Activated CD8-positive, alpha-beta memory T cell treated with anti-CD3 and anti-CD28 coated beads, Interleukin-2, amount 10 ng/mL, durations not matched to agents 7 days and 5 days (primary cell): ENCODE data around the gene ACRV1. TPM values are rescaled to one million over a fixed set of nuclear protein-coding genes. Genes with fewer than 3 reads are reported as not detected.
"Not testable (repeated sequence)": the region's sequence is repeated elsewhere in the genome, so short reads cannot be mapped to it uniquely, and the experiment has no call there.

Source experiments
- ATAC-seq: fragments of 150-1000 bp; cut with Tn5 transposase; one replicate; pipeline ENCODE4 v1.10.0; 2021; ENCODE audit warnings: moderate library complexity
- CTCF ChIA-PET: fragments of 350-600 bp; sonication (Branson Sonifier 250); formaldehyde crosslinking; loops from one replicate; lab custom pipeline; 2021; ENCODE audit warnings: antibody characterized with exemption; lab: Charles Lee
- DNase-seq: peaks from one replicate; pipeline ENCODE4 v3.0.0-alpha.2; 2020
- H3K27ac Mint-ChIP-seq: one replicate; pipeline ENCODE4 v1.8.0; 2021; ENCODE audit warnings: mild to moderate bottlenecking, mixed read lengths
- H3K27me3 Mint-ChIP-seq: one replicate; pipeline ENCODE4 v1.8.0; 2021; ENCODE audit warnings: mixed read lengths
- H3K36me3 Mint-ChIP-seq: one replicate; pipeline ENCODE4 v1.8.0; 2021; ENCODE audit warnings: mild to moderate bottlenecking, mixed read lengths
- H3K4me1 Mint-ChIP-seq: one replicate; pipeline ENCODE4 v1.8.0; 2021; ENCODE audit warnings: mixed read lengths
- H3K4me3 Mint-ChIP-seq: one replicate; pipeline ENCODE4 v1.8.0; 2021; ENCODE audit warnings: mild to moderate bottlenecking, moderate library complexity, mixed read lengths
- H3K9me3 Mint-ChIP-seq: one replicate; pipeline ENCODE4 v1.8.0; 2022; ENCODE audit warnings: low read depth, mixed read lengths
- total RNA-seq, 2 experiments: library from RNA; stranded (reverse); gene quantifications; one replicate each; pipeline ENCODE4 v1.2.3, GENCODE V29; 2021

ACRV1 gene
- not detected for total RNA-seq

GRCh38 chr11:125680747-125681146 lies at the start of gene ACRV1:
ACRV1 (minus strand) TSS chr11:125680847; CDS start chr11:125680780, 67 bp downstream.
- Mint-ChIP-seq H3K27me3 (no peaks in the 10 kb centered on the region), H3K27ac (no peak within 1 kb of the TSS), H3K9me3 (no peaks in the 10 kb centered on the region), H3K36me3 (peaks cover 40% of the 10 kb centered on the region), H3K4me1 (no peaks in the 10 kb centered on the region), H3K4me3 (no peak within 1 kb of the TSS)
- no peak for DNase-seq
- CTCF ChIA-PET: interaction anchor here (1.5 kb wide), 1 partner anchor 9 kb away, joined by 3 read pairs; no protein-coding TSS in a partner anchor
- ATAC-seq: no peak

- Mint-ChIP-seq H3K4me1 (no peaks in the 10 kb centered on the region), H3K9me3 (no peaks in the 10 kb centered on the region), H3K4me3 (no peak overlapping the region), H3K27me3 (peaks cover 22% of the 10 kb centered on the region), H3K36me3 (no peaks in the 10 kb centered on the region), H3K27ac (no peak overlapping the region)
- DNase-seq: no peak
- no peak for ATAC-seq
- CTCF ChIA-PET: no interaction called here
Measured at GRCh38 chr11:125728969-125729368, 48.3 kb upstream of the ACRV1 start.

- H3K4me3 Mint-ChIP-seq: no peak overlapping the region
- no peaks in the 10 kb centered on the region for H3K36me3 Mint-ChIP-seq
- CTCF ChIA-PET: no interaction called here
- H3K4me1 Mint-ChIP-seq: no peaks in the 10 kb centered on the region
- H3K27me3 Mint-ChIP-seq: peaks cover 19% of the 10 kb centered on the region
- DNase-seq: no peak
- H3K27ac Mint-ChIP-seq: no peak overlapping the region
- no peaks in the 10 kb centered on the region for H3K9me3 Mint-ChIP-seq
- ATAC-seq: no peak
Measured at GRCh38 chr11:125724125-125724524, 43.5 kb upstream of the ACRV1 start.

DNA sequence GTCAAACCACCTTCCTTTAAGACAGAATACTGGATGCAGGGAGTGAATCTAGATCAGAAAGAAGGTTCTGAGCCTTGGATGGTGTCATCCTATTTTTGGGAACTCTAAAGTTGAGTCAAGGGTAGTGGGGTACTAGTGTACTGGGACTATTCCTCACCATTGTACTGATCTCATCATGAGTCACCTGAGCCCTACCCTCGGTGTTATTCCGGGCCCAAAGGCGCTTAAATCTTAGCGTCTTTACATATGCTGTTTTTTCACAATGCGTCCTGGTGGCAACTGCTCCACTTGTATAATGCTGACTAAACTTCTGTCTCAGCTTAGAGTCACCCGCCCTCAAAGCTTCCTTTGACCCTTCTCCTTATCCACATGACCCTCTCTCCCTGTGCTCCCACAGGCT lies 40.1 kb upstream of the ACRV1 start:
- no peaks in the 10 kb centered on the region for H3K9me3 Mint-ChIP-seq
- H3K27ac Mint-ChIP-seq: no peak overlapping the region
- DNase-seq (no peak), ATAC-seq (no peak)
- no peaks in the 10 kb centered on the region for H3K4me1 Mint-ChIP-seq
- no peak overlapping the region for H3K4me3 Mint-ChIP-seq
- no peaks in the 10 kb centered on the region for H3K36me3 Mint-ChIP-seq
- CTCF ChIA-PET: no interaction called here
- H3K27me3 Mint-ChIP-seq: peaks cover 11% of the 10 kb centered on the region

GRCh38 chr11:125704686-125705085 lies 24.0 kb upstream of the ACRV1 start:
- H3K27me3 Mint-ChIP-seq: peaks cover 34% of the 10 kb centered on the region
- ATAC-seq, CTCF ChIA-PET, H3K4me3 Mint-ChIP-seq, DNase-seq, H3K4me1 Mint-ChIP-seq, H3K36me3 Mint-ChIP-seq, H3K9me3 Mint-ChIP-seq, H3K27ac Mint-ChIP-seq: not testable (repeated sequence)

DNA sequence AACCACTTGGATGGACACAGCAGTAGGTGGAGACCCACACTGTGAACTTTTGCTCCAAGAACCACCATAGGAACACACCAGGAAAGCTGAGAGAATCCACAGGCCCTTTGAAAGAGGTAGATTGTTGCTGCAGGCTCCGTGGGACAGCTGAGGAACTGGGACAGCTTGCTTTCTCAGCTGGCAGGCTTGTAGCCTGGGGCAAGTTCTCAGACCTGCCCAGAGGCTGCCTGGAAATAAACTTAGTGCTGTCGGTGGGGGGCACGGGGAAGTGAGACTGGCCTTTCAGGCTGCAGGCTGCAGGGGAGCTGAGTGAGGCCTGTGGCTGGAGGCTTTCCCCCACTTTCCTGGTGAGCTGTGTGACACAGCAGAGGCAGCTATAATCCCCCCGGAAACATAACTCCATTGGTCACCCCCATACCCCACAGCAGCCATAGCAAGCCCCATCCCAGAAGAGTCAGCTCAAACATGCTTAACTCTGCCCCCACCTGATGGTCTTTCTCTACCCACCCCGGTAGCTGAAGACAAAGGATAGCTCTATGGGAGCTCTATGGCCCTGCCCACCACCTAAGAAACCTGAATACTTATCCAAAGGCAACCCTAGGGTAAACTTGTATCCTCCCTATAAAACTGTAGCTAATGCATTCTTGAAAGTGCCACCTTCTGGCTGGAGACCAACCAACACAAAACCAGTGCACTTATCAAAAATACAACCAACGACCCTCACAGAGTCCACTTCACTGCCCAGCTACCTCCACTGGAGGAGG lies 21.4 kb upstream of the ACRV1 start:
- Mint-ChIP-seq H3K9me3 (no peaks in the 10 kb centered on the region), H3K27ac (no peak overlapping the region), H3K4me3 (no peak overlapping the region), H3K36me3 (no peaks in the 10 kb centered on the region), H3K4me1 (no peaks in the 10 kb centered on the region), H3K27me3 (peaks cover 16% of the 10 kb centered on the region)
- ATAC-seq: no peak
- no peak for DNase-seq
- CTCF ChIA-PET: interaction anchor here (1.3 kb wide), 1 partner anchor 31 kb away, joined by 3 read pairs; no protein-coding TSS in a partner anchor

DNA sequence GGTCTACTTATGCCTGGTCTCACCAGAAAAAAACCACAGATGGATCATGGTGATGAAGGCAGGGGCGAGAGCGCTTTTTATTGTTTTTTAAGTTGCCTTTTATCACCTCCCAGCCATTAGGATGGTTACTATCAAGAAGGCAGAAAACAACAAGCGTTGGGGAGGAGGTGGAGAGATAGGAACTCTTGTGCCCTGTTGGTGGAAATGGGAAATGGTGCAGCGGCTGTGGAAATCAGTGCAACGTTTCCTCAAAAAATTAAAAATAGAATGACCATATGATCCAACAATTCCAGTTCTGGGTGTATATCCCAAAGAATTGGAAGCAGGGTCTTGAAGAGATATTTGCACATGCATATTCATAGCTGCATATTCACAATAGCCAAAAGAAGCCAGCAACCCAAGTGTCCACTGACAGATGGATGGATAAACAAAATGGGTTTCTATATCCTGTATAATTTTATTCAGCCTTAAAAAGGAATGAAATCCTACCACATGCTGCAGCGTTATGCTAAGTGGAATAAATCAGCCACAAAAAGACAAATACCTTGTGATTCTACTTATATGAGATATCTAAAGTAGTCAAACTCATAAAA lies 20.5 kb upstream of the ACRV1 start:
- CTCF ChIA-PET: no interaction called here
- Mint-ChIP-seq H3K4me1 (no peaks in the 10 kb centered on the region), H3K9me3 (no peaks in the 10 kb centered on the region), H3K4me3 (no peak overlapping the region), H3K27me3 (peaks cover 11% of the 10 kb centered on the region), H3K36me3 (no peaks in the 10 kb centered on the region), H3K27ac (no peak overlapping the region)
- ATAC-seq: no peak
- no peak for DNase-seq

DNA sequence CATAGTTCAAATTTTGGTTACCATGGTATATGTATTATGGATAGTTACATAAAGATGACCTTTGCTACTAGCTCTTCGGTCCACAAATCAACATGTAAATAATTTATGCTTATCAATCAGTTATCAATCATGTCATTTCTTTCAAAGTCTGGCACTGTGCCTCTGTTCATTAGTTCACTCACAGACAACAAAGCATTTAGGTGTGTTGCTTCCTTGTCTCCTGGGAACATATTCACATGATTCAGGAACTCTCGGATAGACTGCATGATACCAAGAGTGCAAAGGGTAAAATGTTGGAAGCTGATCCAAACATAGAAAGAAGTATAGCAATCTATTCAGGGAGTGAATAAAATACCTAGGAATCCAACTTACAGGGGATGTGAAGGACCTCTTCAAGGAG lies 14.3 kb upstream of the ACRV1 start:
- no peaks in the 10 kb centered on the region for H3K36me3 Mint-ChIP-seq
- ATAC-seq (no peak), DNase-seq (no peak)
- no peak overlapping the region for H3K27ac Mint-ChIP-seq
- no peak overlapping the region for H3K4me3 Mint-ChIP-seq
- no peaks in the 10 kb centered on the region for H3K4me1 Mint-ChIP-seq
- H3K27me3 Mint-ChIP-seq: peaks cover under 1% of the 10 kb centered on the region
- CTCF ChIA-PET: no interaction called here
- no peaks in the 10 kb centered on the region for H3K9me3 Mint-ChIP-seq

DNA sequence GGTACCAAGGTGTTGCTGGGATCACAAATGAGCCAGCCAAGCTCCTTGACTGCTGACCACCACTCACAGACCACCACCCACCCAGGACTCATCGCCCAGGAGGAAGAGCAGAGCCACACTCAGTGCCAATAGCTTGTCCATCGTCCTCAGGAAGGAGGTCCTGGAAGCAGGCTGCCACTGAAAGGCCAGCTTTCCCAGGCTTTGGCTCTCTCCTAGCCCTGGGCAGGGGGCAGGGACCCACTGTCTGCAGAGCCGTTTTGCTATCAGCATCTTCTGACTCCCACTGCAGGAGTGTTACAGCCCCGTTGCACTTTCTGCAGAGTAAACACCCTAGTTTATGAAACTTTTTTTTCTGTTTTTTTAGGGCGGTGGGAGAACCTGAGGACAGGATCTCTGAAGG lies 12.2 kb upstream of the ACRV1 start:
- Mint-ChIP-seq H3K36me3 (no peaks in the 10 kb centered on the region), H3K4me1 (no peaks in the 10 kb centered on the region), H3K27me3 (no peaks in the 10 kb centered on the region), H3K9me3 (no peaks in the 10 kb centered on the region), H3K4me3 (no peak overlapping the region), H3K27ac (no peak overlapping the region)
- CTCF ChIA-PET: no interaction called here
- DNase-seq: no peak
- ATAC-seq: no peak

GRCh38 chr11:125690006-125690405 lies 9.4 kb upstream of the ACRV1 start:
- H3K36me3 Mint-ChIP-seq: peaks cover 3% of the 10 kb centered on the region

GRCh38 chr11:125689274-125689859 lies 8.7 kb upstream of the ACRV1 start:
- H3K4me1 Mint-ChIP-seq: no peaks in the 10 kb centered on the region
- H3K27me3 Mint-ChIP-seq: no peaks in the 10 kb centered on the region
- DNase-seq: no peak
- H3K4me3 Mint-ChIP-seq: no peak overlapping the region
- H3K9me3 Mint-ChIP-seq: no peaks in the 10 kb centered on the region
- H3K27ac Mint-ChIP-seq: no peak overlapping the region
- no peak for ATAC-seq
- peaks cover 3% of the 10 kb centered on the region for H3K36me3 Mint-ChIP-seq
- CTCF ChIA-PET: no interaction called here

More at GRCh38 chr11:125690006-125690405, 9.4 kb upstream of the ACRV1 start:
- H3K27me3 Mint-ChIP-seq: no peaks in the 10 kb centered on the region
- H3K9me3 Mint-ChIP-seq: no peaks in the 10 kb centered on the region
- no peak overlapping the region for H3K27ac Mint-ChIP-seq
- H3K4me3 Mint-ChIP-seq: no peak overlapping the region
- CTCF ChIA-PET: no interaction called here
- DNase-seq (no peak), ATAC-seq (no peak)
- H3K4me1 Mint-ChIP-seq: no peaks in the 10 kb centered on the region

DNA sequence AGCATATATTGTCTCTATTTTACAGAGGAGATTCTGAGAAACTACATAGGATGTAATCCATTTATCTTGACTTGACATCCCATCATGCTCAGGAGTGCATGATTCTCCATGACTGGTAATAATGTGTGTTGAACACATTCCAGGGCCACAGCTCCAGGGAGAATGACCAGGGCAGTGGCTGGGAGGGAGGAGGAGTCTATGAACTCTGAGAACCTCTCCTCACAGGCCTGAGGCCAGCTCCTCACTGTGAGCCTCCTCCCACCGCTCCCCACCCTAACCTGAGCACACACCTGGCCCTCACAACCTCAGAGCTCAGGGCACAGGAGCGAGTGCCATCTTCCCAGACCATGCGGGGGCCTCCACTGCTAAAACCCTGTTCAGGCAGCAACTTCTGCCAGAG lies 8.0 kb upstream of the ACRV1 start:
- Mint-ChIP-seq H3K4me3 (no peak overlapping the region), H3K27ac (no peak overlapping the region), H3K4me1 (no peaks in the 10 kb centered on the region), H3K36me3 (peaks cover 5% of the 10 kb centered on the region), H3K9me3 (no peaks in the 10 kb centered on the region), H3K27me3 (no peaks in the 10 kb centered on the region)
- CTCF ChIA-PET: no interaction called here
- ATAC-seq (no peak), DNase-seq (no peak)

DNA sequence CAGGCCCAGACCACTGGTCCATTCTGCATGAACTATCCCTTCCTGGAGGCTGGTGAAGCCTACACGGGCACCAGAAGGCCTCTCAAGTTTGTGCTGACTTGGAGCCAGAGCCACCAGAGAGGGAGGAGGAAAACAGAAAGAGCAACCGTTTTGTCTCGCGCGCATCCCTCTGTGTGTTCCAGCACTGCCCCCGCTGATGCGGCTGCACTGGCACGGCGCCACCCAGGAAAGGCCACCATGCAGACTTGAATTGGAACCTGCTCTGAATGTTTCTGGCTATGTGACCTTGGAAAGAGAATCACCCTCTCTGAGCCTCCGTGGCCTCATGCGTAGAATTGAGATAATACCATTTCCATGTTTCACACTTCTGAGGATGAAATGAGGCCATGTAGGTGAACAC lies 7.4 kb upstream of the ACRV1 start:
- Mint-ChIP-seq H3K27ac (no peak overlapping the region), H3K36me3 (peaks cover 7% of the 10 kb centered on the region), H3K9me3 (no peaks in the 10 kb centered on the region), H3K27me3 (no peaks in the 10 kb centered on the region), H3K4me3 (no peak overlapping the region), H3K4me1 (no peaks in the 10 kb centered on the region)
- CTCF ChIA-PET: no interaction called here
- no peak for DNase-seq
- ATAC-seq: no peak

GRCh38 chr11:125685228-125685627 lies 4.6 kb upstream of the ACRV1 start:
- Mint-ChIP-seq H3K9me3 (no peaks in the 10 kb centered on the region), H3K36me3 (peaks cover 12% of the 10 kb centered on the region), H3K4me3 (no peak overlapping the region), H3K27ac (no peak overlapping the region), H3K27me3 (no peaks in the 10 kb centered on the region), H3K4me1 (no peaks in the 10 kb centered on the region)
- CTCF ChIA-PET: no interaction called here
- ATAC-seq (no peak), DNase-seq (no peak)
